GM23338 (cell line): ENCODE measurements around the gene KIAA1671. TPM values are rescaled to one million over a fixed set of nuclear protein-coding genes. Genes with fewer than 3 reads are reported as not detected.
A peak's percentile ranks its signal among the peaks of the same experiment; 100 is the strongest.

Source experiments
- ATAC-seq: fragments of 200-7000 bp; cut with Tn5 transposase; 3 replicates; pipeline ENCODE4 v1.9.1; 2020
- DNase-seq: peaks from one replicate; pipeline ENCODE4 v3.0.0-alpha.2; 2015; ENCODE audit warnings: low spot score
- H2AFZ ChIP-seq: fragments of 200-600 bp; sonication (generic); 2 replicates; pipeline ENCODE4 v1.8.0; 2016; ENCODE audit warnings: antibody characterized with exemption, mild to moderate bottlenecking, moderate library complexity
- H3F3A ChIP-seq: fragments of 200-600 bp; sonication (generic); replicated peaks from 2 replicates; pipeline ENCODE4 v1.8.0; 2017; ENCODE audit warnings: antibody characterized with exemption, mixed run types, low read depth
- H3K27ac ChIP-seq: fragments of 200-600 bp; sonication (generic); 2 replicates; pipeline ENCODE4 v1.6.1; 2016; ENCODE audit warnings: low read depth
- H3K27me3 ChIP-seq: fragments of 200-600 bp; sonication (generic); 2 replicates; pipeline ENCODE4 v1.8.0; 2016; ENCODE audit warnings: mild to moderate bottlenecking, mixed run types, moderate library complexity; ENCODE audit not compliant: insufficient read depth
- H3K36me3 ChIP-seq: fragments of 200-600 bp; sonication (generic); 2 replicates; pipeline ENCODE4 v1.8.0; 2016; ENCODE audit warnings: mild to moderate bottlenecking; ENCODE audit not compliant: insufficient read depth
- H3K4me1 ChIP-seq: fragments of 200-600 bp; sonication (generic); 2 replicates; pipeline ENCODE4 v1.8.0; 2016; ENCODE audit warnings: mild to moderate bottlenecking, moderate library complexity; ENCODE audit not compliant: insufficient read depth
- H3K4me2 ChIP-seq: fragments of 200-600 bp; sonication (generic); 2 replicates; pipeline ENCODE4 v1.7.1; 2017; ENCODE audit warnings: mixed run types
- H3K4me3 ChIP-seq: fragments of 200-600 bp; sonication (generic); 2 replicates; pipeline ENCODE4 v1.6.1; 2016; ENCODE audit warnings: mixed run types
- H3K79me2 ChIP-seq: fragments of 200-600 bp; sonication (generic); replicated peaks from 2 replicates; pipeline ENCODE4 v1.8.0; 2017; ENCODE audit warnings: mild to moderate bottlenecking; ENCODE audit not compliant: insufficient read depth
- H3K9me2 ChIP-seq: fragments of 200-600 bp; sonication (generic); 2 replicates; pipeline ENCODE4 v1.8.0; 2017; ENCODE audit not compliant: insufficient read depth
- H4K20me1 ChIP-seq: fragments of 200-600 bp; sonication (generic); replicated peaks from 2 replicates; pipeline ENCODE4 v1.8.0; 2017; ENCODE audit warnings: mild to moderate bottlenecking; ENCODE audit not compliant: insufficient read depth
- H3K27ac Mint-ChIP-seq: 2 replicates; pipeline ENCODE4 v1.8.0; 2020; ENCODE audit warnings: inconsistent platforms, mild to moderate bottlenecking, moderate library complexity, mixed read lengths
- H3K27me3 Mint-ChIP-seq: 3 replicates; pipeline ENCODE4 v1.8.0; 2022; ENCODE audit warnings: low read depth, mild to moderate bottlenecking, moderate library complexity, mixed read lengths, inconsistent platforms; ENCODE audit not compliant: insufficient read depth, poor library complexity
- H3K36me3 Mint-ChIP-seq: 3 replicates; pipeline ENCODE4 v1.8.0; 2021; ENCODE audit warnings: low read depth, mild to moderate bottlenecking, inconsistent platforms, moderate library complexity, mixed read lengths
- H3K4me1 Mint-ChIP-seq: 3 replicates; pipeline ENCODE4 v1.8.0; 2020; ENCODE audit warnings: mild to moderate bottlenecking, inconsistent platforms, mixed read lengths
- H3K4me3 Mint-ChIP-seq: 3 replicates; pipeline ENCODE4 v1.8.0; 2021; ENCODE audit warnings: moderate library complexity, mild to moderate bottlenecking, inconsistent platforms, mixed read lengths
- H3K9me3 Mint-ChIP-seq: 3 replicates; pipeline ENCODE4 v1.8.0; 2020; ENCODE audit warnings: moderate library complexity, mild to moderate bottlenecking, inconsistent platforms, mixed read lengths
- CREB1 ChIP-seq: fragments of 250-450 bp; sonication (Bioruptor Pico); IDR thresholded peaks from 2 replicates; pipeline ENCODE4 v1.5.0; 2020; ENCODE audit warnings: low read depth, mild to moderate bottlenecking, moderate library complexity
- CTCF ChIP-seq, 2 experiments: fragments of 200-600 bp in 1 of 2; sonication (generic) in 1 of 2; conservative IDR thresholded peaks; 2 replicates each; pipeline versions ENCODE4 v1.5.1 to v1.6.1; 2016 to 2017; ENCODE audit warnings: antibody characterized with exemption in 2 of 2, low read depth in 2 of 2, mild to moderate bottlenecking in 2 of 2, moderate library complexity in 1 of 2
- ETS1 ChIP-seq: IDR thresholded peaks from 2 replicates; pipeline ENCODE4 v1.6.1; 2016; ENCODE audit warnings: antibody characterized with exemption
- EZH2 ChIP-seq: fragments of 200-600 bp; sonication (generic); IDR thresholded peaks from one replicate; pipeline ENCODE4 v1.8.0; 2017; ENCODE audit warnings: antibody characterized with exemption, mild to moderate bottlenecking, low read depth; ENCODE audit not compliant: unreplicated experiment
- EZH2phosphoT487 ChIP-seq: fragments of 200-600 bp; sonication (generic); IDR thresholded peaks from one replicate; pipeline ENCODE4 v1.8.1; 2018; ENCODE audit warnings: antibody characterized with exemption; ENCODE audit not compliant: unreplicated experiment
- JUNB ChIP-seq: IDR thresholded peaks from one replicate; pipeline ENCODE4 v1.6.1; 2016; ENCODE audit warnings: antibody characterized with exemption; ENCODE audit not compliant: unreplicated experiment
- NANOG ChIP-seq: IDR thresholded peaks from 2 replicates; pipeline ENCODE4 v1.6.1; 2016; ENCODE audit warnings: antibody characterized with exemption, borderline replicate concordance
- POLR2AphosphoS5 ChIP-seq: IDR thresholded peaks from 2 replicates; pipeline ENCODE4 v1.6.1; 2016; ENCODE audit warnings: antibody characterized with exemption, low read depth
- REST ChIP-seq: IDR thresholded peaks from one replicate; pipeline ENCODE4 v1.6.1; 2018; ENCODE audit warnings: antibody characterized with exemption; ENCODE audit not compliant: unreplicated experiment
- STAT1 ChIP-seq: IDR thresholded peaks from one replicate; pipeline ENCODE4 v1.6.1; 2016; ENCODE audit warnings: antibody characterized with exemption; ENCODE audit not compliant: unreplicated experiment
- ZNF114 ChIP-seq: fragments of 250-450 bp; sonication (Bioruptor Pico); IDR thresholded peaks from 2 replicates; pipeline ENCODE4 v1.5.0; 2020; ENCODE audit warnings: mild to moderate bottlenecking, moderate library complexity
- ZNF331 ChIP-seq: fragments of 250-450 bp; sonication (Bioruptor Pico); IDR thresholded peaks from 2 replicates; pipeline ENCODE4 v1.5.0; 2020; ENCODE audit warnings: low read depth, mild to moderate bottlenecking, moderate library complexity
- ZNF462 ChIP-seq: fragments of 250-450 bp; sonication (Bioruptor Pico); IDR thresholded peaks from 2 replicates; pipeline ENCODE4 v1.5.0; 2020; ENCODE audit warnings: mild to moderate bottlenecking, moderate library complexity
- polyA plus RNA-seq: library from polyadenylated mRNA; unstranded; fragments of >200 nt; fragmentation: Nextera tagmentation; extraction: Ambion mirVana; gene quantifications from 2 replicates; pipeline ENCODE4 v1.2.1, GENCODE V29; 2016
- total RNA-seq: library from RNA; depleted of rRNA; stranded (reverse); fragments of >200 nt; shearing (Covaris generic); gene quantifications from 2 replicates; pipeline ENCODE4 v1.2.3, GENCODE V29; 2014

The KIAA1671 gene
- total and polyA plus RNA-seq, 2 experiments from 2014 or later, result 6.1 to 27.2 TPM

- Mint-ChIP-seq H3K4me3 (no peak overlapping the region), H3K4me1 (peaks cover 16% of the 10 kb centered on the region), H3K9me3 (no peaks in the 10 kb centered on the region; the same call in 2 of the 3 replicates), H3K36me3 (no peaks in the 10 kb centered on the region; the same call in 2 of the 3 replicates), H3K27ac (peak overlapping the region; percentile 81; the same call in 1 of the 2 replicates), H3K27me3 (peaks cover 14% of the 10 kb centered on the region)
- Histone ChIP-seq H3K4me2 (no peak overlapping the region), H2AFZ (no peak overlapping the region), H3K4me3 (no peak overlapping the region), H3K27me3 (no peaks in the 10 kb centered on the region), H3K27ac (no peak overlapping the region), H3K4me1 (0 out of 2 replicates have a peak, but pooled peaks cover 11% of the 10 kb centered on the region), H3K36me3 (no peaks in the 10 kb centered on the region), H4K20me1 (no peaks in the 10 kb centered on the region), H3K79me2 (no peaks in the 10 kb centered on the region), H3F3A (no peaks in the 10 kb centered on the region), H3K9me2 (no peaks in the 10 kb centered on the region)
- ATAC-seq (no peak), DNase-seq (no peak)
- TF ChIP-seq ZNF462 (CRISPR knock-in tag) (no peak), ZNF114 (CRISPR knock-in tag) (no peak), EZH2 (no peak), EZH2phosphoT487 (no peak), STAT1 (no peak), JUNB (no peak), NANOG (no peak), CTCF (conservative IDR thresholded peaks at IDR 0.05; ENCODE audit: low read depth in 2 of 2) (no peak), REST (no peak), POLR2AphosphoS5 (no peak), ZNF331 (CRISPR knock-in tag) (no peak), ETS1 (no peak), CREB1 (CRISPR knock-in tag) (no peak)
These were observed 110.0 kb downstream of the KIAA1671 start for GRCh38 chr22:25062386-25063085.
